Measurements from ENCODE around the gene GABRB2.
"Not testable (repeated sequence)": the region's sequence is repeated elsewhere in the genome, so short reads cannot be mapped to it uniquely, and the experiment has no call there.

Gene GABRB2

DNA sequence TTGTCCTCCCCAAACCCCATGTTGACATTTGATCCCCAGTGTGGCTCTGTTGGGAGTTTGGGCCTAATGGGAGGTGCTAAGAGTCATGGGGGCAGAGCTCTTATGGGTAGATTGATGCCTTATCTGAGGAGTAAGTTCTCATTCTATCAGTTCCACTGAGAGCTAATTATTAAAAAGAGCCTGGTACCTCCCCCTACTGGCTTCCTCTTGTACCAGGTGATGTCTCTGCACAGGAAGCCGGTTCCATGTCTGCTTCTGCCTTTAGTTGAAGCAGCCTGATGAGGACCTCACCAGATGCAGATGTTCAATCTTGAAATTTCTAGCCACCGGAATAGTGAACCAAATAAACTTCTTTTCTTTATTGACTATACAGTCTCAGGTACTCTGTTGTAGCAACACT lies 10.8 kb downstream of the GABRB2 start:
- DNase-seq = no peak
- Mint-ChIP-seq H3K4me1 (no peaks in the 10 kb centered on the region), H3K4me3 (no peak overlapping the region), H3K36me3 (no peaks in the 10 kb centered on the region), H3K27me3 (no peaks in the 10 kb centered on the region), H3K27ac (no peak overlapping the region), H3K9me3 (peaks cover 2% of the 10 kb centered on the region)
- CTCF ChIA-PET = no interaction called here

DNA sequence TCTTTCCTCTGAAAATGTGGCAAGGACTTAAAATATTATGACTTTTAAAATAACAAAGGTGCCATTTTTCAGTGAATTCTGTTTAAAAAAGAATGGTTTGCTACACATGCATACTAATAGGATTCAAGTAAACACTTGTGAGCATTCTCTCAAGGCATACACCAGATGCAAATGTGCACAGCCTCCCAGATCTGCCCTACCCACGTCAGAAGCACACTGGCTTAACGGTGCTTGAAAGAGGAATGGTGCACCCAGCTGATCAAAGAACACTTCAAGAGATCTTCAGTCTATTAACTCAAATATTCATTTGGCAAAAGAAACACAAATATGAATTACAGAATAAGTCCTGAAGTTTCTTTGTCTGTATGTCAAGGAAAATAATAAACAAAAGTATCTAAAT lies 15.8 kb downstream of the GABRB2 start:
- Mint-ChIP-seq H3K4me1 (no peaks in the 10 kb centered on the region), H3K27ac (no peak overlapping the region), H3K27me3 (no peaks in the 10 kb centered on the region), H3K9me3 (no peaks in the 10 kb centered on the region), H3K36me3 (no peaks in the 10 kb centered on the region), H3K4me3 (no peak overlapping the region)
- no peak for DNase-seq
- CTCF ChIA-PET = no interaction called here

DNA sequence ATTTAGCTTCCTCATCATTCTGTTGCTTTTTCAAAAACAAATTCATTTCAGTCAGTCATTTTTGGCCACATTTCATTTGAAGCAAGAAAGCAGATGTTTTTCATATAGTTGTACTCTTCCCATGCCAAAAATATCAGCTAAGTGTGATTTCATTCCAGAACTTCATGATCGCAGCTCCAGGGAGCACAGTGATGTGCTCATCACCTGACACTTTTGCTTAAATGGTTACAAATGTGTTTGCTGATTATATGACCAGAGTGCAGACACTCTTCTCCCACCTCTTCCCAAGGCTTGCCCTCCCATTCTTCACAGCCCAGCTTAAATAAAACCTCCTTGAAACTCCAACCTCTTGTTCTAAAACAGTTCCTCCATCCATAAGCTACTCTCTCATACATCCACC lies 32.6 kb downstream of the GABRB2 start:
- H3K27me3 Mint-ChIP-seq = no peaks in the 10 kb centered on the region
- no peak overlapping the region for H3K27ac Mint-ChIP-seq
- no peaks in the 10 kb centered on the region for H3K4me1 Mint-ChIP-seq
- CTCF ChIA-PET = no interaction called here
- H3K4me3 Mint-ChIP-seq = no peak overlapping the region
- no peak for DNase-seq
- H3K9me3 Mint-ChIP-seq = peaks cover 5% of the 10 kb centered on the region
- H3K36me3 Mint-ChIP-seq = no peaks in the 10 kb centered on the region

DNA sequence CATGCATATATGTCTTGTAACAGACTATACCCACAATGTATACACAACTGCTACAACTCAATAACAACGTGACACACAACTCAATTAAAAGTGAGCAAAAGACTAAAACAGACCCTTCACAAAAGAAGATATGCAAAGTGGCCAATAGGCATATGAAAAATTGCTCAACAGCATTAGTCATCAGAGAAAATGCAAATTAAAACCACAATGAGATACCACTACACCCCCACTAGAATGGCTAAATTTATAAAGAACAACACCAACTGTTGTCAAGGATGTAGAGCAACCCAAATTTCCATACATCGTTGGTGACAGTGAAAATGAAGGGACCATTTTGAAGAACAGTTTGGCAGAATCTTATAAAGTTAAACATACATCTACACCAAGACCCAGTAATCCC lies 38.9 kb downstream of the GABRB2 start:
- H3K27ac Mint-ChIP-seq = no peak overlapping the region
- no peak overlapping the region for H3K4me3 Mint-ChIP-seq
- DNase-seq = no peak
- no peaks in the 10 kb centered on the region for H3K4me1 Mint-ChIP-seq
- CTCF ChIA-PET = no interaction called here
- no peaks in the 10 kb centered on the region for H3K9me3 Mint-ChIP-seq
- H3K36me3 Mint-ChIP-seq = no peaks in the 10 kb centered on the region
- no peaks in the 10 kb centered on the region for H3K27me3 Mint-ChIP-seq

DNA sequence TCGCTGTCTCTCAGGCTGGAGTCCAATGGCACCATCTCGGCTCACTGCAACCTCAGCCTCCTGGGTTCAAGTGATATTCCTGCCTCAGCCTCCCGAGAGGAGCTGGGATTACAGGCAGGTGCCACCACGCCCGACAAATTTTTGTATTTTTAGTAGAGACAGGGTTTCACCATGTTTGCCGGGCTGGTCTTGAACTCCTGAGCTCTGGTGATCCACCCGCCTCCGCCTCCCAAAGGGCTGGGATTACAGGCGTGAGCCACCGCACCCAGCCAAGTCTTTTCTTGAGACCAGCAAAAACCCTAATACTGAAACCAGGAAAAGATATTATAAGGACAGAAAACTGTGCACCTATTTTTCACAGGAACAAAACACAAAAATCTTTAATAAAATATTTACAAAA lies 41.4 kb downstream of the GABRB2 start:
- H3K27ac Mint-ChIP-seq, CTCF ChIA-PET, H3K27me3 Mint-ChIP-seq, H3K4me3 Mint-ChIP-seq, H3K36me3 Mint-ChIP-seq, DNase-seq, H3K4me1 Mint-ChIP-seq, H3K9me3 Mint-ChIP-seq: not testable (repeated sequence)

DNA sequence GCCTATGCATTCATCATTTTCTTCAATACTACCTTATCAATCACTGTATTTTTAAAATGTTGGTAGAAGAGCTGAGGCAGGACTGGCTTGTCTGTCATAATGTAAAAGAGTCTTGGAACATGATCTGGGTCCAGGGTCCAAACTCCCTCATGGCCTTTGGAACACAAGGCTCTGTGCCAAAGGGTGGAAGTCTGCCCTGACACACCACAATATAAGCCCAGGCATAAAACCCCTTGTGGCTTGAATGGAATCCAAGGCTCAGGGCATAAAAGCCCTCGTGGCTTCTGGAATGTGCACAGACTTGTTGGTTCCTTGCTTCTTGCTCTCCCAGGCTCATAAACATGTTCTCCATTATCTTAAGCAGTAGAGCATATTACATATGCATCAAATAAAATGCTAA lies 48.0 kb downstream of the GABRB2 start:
- Mint-ChIP-seq H3K4me3 (no peak overlapping the region), H3K4me1 (no peaks in the 10 kb centered on the region), H3K9me3 (peaks cover 2% of the 10 kb centered on the region), H3K36me3 (no peaks in the 10 kb centered on the region), H3K27me3 (no peaks in the 10 kb centered on the region), H3K27ac (no peak overlapping the region)
- no peak for DNase-seq
- CTCF ChIA-PET = no interaction called here

DNA sequence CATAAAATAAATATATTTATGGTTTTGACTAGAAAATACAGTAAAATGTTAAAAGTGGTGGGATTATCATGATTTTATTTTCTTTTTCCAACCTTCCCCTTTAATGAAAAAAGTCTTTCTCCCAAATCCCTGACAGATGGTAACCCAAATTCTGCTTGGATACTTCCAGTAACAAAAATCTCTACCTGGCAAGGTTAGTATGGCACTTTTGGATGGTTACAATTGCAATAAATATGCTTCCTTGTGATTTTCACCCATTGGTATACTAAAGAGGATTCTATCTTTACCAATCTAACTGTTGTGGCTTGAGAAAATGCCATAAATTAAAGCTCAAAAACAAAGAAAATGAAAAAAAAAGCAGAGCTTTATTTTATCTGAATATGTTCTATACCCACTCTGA lies 62.8 kb downstream of the GABRB2 start:
- no peaks in the 10 kb centered on the region for H3K9me3 Mint-ChIP-seq
- DNase-seq = no peak
- CTCF ChIA-PET = no interaction called here
- H3K27ac Mint-ChIP-seq = no peak overlapping the region
- no peaks in the 10 kb centered on the region for H3K36me3 Mint-ChIP-seq
- H3K4me3 Mint-ChIP-seq = no peak overlapping the region
- no peaks in the 10 kb centered on the region for H3K4me1 Mint-ChIP-seq
- H3K27me3 Mint-ChIP-seq = no peaks in the 10 kb centered on the region

DNA sequence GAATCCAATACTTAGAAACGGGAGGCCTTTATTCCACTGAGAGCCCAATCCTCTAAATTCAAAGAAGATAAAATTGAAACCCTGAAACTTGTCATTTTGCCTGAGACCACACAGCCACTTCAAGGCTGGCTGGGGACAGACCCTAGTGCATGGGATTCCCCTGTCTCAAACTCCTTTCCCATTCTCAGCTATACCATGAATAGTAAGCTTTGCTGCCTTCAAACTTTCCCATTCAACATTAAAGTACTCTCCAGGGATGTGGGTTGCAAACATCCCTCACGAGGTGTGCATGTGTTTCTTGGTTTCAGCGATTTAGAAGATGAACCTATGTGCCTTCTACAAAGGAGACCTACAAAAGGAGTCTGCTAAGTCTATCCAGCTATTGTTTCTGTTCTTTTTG lies 64.6 kb downstream of the GABRB2 start:
- Mint-ChIP-seq H3K4me1 (no peaks in the 10 kb centered on the region), H3K4me3 (no peak overlapping the region)
- CTCF ChIA-PET = no interaction called here

DNA sequence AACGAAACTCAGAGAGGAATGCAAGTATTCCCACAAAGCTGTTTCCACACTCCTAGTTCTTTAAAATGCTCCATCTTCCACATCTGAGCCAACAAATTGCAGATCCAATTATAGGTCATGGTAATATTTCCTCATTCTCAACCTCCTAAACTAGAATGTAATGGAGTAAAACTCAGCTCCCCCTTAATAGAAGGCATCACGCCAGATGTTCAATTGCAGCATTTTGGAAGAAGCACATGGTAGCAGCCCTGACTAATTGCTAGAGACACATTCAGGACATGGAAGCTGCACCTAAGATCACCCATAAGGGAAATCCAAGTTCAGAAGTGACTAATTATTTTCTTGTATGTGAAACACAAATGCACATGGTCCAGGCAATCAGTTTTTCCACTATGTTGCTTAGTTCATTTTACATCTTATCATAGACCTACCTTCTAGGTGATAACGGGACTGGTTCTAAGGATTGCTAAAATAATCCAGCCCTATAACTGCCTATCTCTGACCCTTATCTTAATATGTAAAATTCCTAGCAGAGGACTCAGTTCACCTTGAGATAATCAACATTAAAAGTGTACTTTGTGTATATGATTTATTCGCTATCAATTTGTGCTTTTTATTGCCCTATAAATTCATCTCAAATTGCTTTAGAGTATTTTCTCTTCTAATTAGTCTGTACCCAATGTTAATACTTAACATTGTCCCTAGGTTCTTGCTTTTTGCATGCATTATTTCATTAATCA lies 75.1 kb downstream of the GABRB2 start:
- H3K9me3 Mint-ChIP-seq = peaks cover 2% of the 10 kb centered on the region
- H3K4me1 Mint-ChIP-seq = no peaks in the 10 kb centered on the region
- H3K36me3 Mint-ChIP-seq = no peaks in the 10 kb centered on the region
- H3K4me3 Mint-ChIP-seq = no peak overlapping the region
- CTCF ChIA-PET = no interaction called here
- no peak overlapping the region for H3K27ac Mint-ChIP-seq
- no peak for DNase-seq
- no peaks in the 10 kb centered on the region for H3K27me3 Mint-ChIP-seq

More for the DNA sequence above, 64.6 kb downstream of the GABRB2 start:
- Mint-ChIP-seq H3K36me3 (no peaks in the 10 kb centered on the region), H3K9me3 (no peaks in the 10 kb centered on the region), H3K27me3 (no peaks in the 10 kb centered on the region), H3K27ac (no peak overlapping the region)
- no peak for DNase-seq

DNA sequence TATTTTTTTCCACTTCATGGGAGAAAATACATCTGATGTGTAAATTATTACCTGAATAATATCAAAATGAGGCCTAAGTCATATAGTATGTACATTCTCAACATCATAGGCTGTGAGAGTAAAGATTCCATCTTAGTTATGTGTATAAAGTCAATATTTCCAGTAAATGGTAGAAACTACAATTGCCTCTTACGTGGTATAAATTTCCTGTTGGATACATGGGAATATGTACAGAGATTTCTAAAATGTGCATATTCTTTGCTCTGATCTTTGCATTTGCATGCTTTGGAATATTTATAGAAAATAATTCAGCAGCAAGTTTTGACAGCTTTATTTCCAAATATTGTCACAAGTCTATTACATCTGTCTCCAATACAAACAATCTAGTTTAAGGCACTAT lies 78.8 kb downstream of the GABRB2 start:
- H3K27ac Mint-ChIP-seq = no peak overlapping the region
- no peaks in the 10 kb centered on the region for H3K4me1 Mint-ChIP-seq
- no peak for DNase-seq
- H3K27me3 Mint-ChIP-seq = no peaks in the 10 kb centered on the region
- no peak overlapping the region for H3K4me3 Mint-ChIP-seq
- CTCF ChIA-PET = no interaction called here
- peaks cover 2% of the 10 kb centered on the region for H3K9me3 Mint-ChIP-seq
- no peaks in the 10 kb centered on the region for H3K36me3 Mint-ChIP-seq

DNA sequence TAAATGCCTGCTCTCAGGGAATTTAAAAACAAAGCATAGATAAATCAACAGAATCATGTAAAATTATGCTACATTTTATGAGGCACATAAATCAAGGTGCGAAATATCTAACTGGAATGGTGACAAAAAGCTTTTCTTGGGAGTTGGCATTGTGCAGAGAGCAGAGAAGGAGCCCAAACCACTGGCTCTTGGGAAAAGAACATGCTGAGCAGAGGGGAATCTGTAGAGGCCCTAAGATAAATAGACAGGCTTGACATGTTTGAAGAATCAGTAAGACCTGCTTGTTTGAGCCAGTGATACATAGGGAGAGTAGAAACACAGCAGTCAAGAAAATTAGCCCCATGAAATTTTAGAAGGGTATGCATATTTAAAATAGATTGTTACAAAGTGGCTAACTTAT lies 85.8 kb downstream of the GABRB2 start:
- Mint-ChIP-seq H3K27me3 (no peaks in the 10 kb centered on the region), H3K36me3 (no peaks in the 10 kb centered on the region), H3K9me3 (no peaks in the 10 kb centered on the region), H3K27ac (no peak overlapping the region), H3K4me3 (no peak overlapping the region), H3K4me1 (no peaks in the 10 kb centered on the region)
- CTCF ChIA-PET = no interaction called here
- DNase-seq = no peak

DNA sequence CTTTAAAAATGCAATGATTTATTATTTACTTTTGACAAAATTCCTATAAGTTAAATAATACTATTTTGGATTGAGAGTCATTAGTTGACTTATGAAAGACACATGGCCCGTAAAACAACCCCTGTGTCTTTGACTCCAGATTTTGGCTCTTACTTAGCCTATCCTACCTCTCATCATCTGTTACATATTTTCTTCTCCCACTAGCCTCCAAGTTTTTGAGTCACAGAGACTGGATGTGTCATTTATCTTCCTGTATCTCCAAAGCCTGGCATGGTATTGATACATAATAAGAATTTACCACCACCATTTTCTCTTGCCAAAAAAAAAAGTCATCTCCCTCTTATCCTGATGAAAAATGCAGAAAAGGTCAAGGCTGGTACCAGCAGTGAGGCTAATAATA lies 99.9 kb downstream of the GABRB2 start:
- Mint-ChIP-seq H3K4me3 (no peak overlapping the region), H3K4me1 (no peaks in the 10 kb centered on the region), H3K27me3 (no peaks in the 10 kb centered on the region), H3K9me3 (peaks cover 2% of the 10 kb centered on the region), H3K36me3 (no peaks in the 10 kb centered on the region), H3K27ac (no peak overlapping the region)
- CTCF ChIA-PET = no interaction called here
- no peak for DNase-seq

DNA sequence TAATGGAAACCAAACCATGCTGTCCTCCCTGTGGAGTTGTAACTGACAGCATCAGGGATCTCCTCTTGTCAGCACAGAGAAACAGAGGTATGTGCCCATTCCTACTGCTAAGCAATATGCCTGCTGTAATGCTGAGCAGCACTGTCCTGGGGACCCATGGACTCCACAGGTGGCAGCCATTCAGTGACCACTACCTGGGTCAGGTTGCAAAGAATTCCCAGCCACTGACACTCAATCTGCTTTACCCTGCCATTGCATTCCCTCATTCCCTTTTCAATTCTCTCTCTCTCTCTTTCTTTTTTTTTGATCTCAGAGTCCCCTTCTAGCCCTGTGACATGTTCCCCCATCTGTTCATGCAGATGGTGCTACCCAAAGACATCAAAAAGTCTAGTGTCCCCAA lies 104.1 kb downstream of the GABRB2 start:
- no peak for DNase-seq
- no peak overlapping the region for H3K4me3 Mint-ChIP-seq
- no peaks in the 10 kb centered on the region for H3K27me3 Mint-ChIP-seq
- H3K27ac Mint-ChIP-seq = no peak overlapping the region
- H3K36me3 Mint-ChIP-seq = no peaks in the 10 kb centered on the region
- CTCF ChIA-PET = no interaction called here
- H3K9me3 Mint-ChIP-seq = no peaks in the 10 kb centered on the region
- no peaks in the 10 kb centered on the region for H3K4me1 Mint-ChIP-seq

DNA sequence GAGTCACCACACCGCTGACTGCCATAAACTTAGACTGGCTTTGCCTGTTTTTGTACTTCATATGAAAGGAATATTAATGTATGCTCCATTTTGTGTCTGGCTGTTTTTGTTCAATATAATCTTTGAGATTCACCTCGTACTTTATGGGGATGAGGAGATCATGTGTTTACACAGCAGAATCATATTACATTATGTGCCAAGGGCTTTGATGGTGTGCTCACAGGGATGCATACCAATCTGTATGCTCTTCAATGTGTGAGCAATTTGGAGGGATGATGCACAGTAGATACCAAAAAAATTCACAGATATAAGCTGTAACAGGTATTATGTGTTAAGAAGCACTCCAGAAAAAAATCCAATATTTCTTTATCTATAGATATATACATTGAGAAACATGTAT lies 113.7 kb downstream of the GABRB2 start:
- Mint-ChIP-seq H3K27me3 (no peaks in the 10 kb centered on the region), H3K4me3 (no peak overlapping the region), H3K4me1 (no peaks in the 10 kb centered on the region), H3K36me3 (no peaks in the 10 kb centered on the region), H3K9me3 (no peaks in the 10 kb centered on the region), H3K27ac (no peak overlapping the region)
- CTCF ChIA-PET = no interaction called here
- DNase-seq = no peak

DNA sequence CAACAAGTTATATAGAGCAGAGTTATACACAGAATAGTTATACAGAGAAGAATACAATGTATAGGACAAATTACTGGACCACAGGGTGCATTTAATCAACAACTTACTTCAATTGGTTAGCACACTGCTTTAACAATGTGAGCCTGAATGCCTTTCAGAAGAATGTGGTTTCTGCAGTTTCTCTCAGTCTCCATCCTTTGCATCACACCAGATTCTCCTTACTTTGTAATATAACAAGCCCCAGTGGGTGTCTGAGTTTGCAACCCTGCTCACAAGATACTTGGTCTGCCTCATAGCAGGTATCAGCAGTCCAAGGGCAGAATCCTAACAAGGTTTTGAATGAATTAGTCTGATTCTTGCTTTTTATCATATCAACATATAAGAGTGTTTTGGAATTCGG lies 114.6 kb downstream of the GABRB2 start:
- CTCF ChIA-PET = no interaction called here

DNA sequence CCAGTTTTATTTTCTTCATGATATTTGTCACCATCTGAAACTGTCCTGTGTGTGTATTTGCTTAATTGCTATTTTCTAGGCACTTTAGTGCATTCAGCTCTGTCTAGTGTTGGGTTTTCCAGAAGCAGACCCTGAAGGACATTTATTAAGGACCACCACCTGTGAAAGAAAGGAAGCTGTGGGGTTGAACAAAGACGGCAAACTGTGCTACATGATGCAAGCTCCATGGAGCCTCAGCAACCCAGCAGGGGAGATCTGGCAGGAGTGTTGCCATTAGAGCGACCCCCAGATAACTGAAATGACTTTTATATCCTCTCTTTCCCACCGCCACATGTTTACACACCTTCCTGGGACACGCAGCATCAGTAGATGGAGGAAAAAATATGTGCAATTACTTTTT lies 125.5 kb downstream of the GABRB2 start:
- no peak for DNase-seq
- no peaks in the 10 kb centered on the region for H3K36me3 Mint-ChIP-seq
- H3K4me3 Mint-ChIP-seq = no peak overlapping the region
- H3K27me3 Mint-ChIP-seq = no peaks in the 10 kb centered on the region
- no peaks in the 10 kb centered on the region for H3K9me3 Mint-ChIP-seq
- H3K27ac Mint-ChIP-seq = no peak overlapping the region
- CTCF ChIA-PET = no interaction called here
- H3K4me1 Mint-ChIP-seq = no peaks in the 10 kb centered on the region

More for the DNA sequence above, 114.6 kb downstream of the GABRB2 start:
- H3K27ac Mint-ChIP-seq = no peak overlapping the region
- no peaks in the 10 kb centered on the region for H3K9me3 Mint-ChIP-seq
- H3K27me3 Mint-ChIP-seq = no peaks in the 10 kb centered on the region
- no peak for DNase-seq
- H3K4me1 Mint-ChIP-seq = no peaks in the 10 kb centered on the region
- H3K4me3 Mint-ChIP-seq = no peak overlapping the region
- H3K36me3 Mint-ChIP-seq = no peaks in the 10 kb centered on the region
